Gastrocnemius medialis (tissue), 4 donors: Measurements from ENCODE around the gene GNB1L. TPM values are rescaled to one million over a fixed set of nuclear protein-coding genes. Genes with fewer than 3 reads are reported as not detected.

ENCODE experiments used
- ATAC-seq, 2 donors: fragments of 150-250 bp; one replicate each; pipeline ENCODE4 v1.9.1; 2016
- DNase-seq, 2 donors: peaks; one replicate each; pipeline ENCODE4 v3.0.0-alpha.2; 2019
- H3K27ac ChIP-seq, 4 donors: fragments of 200-600 bp; sonication (generic); 1 replicate in 1 of 4; 2 replicates in 3 of 4; pipeline ENCODE4 v1.5.1; 2016 to 2018; ENCODE audit warnings: mild to moderate bottlenecking in 2 of 4, moderate library complexity in 1 of 4
- H3K27me3 ChIP-seq, 3 donors: fragments of 200-600 bp; sonication (generic) in 2 of 3; 1 replicate in 1 of 3; 2 replicates in 2 of 3; pipeline versions ENCODE4 v1.5.1 to v1.6.0; 2016 to 2019; ENCODE audit warnings: mild to moderate bottlenecking in 1 of 3, moderate library complexity in 1 of 3
- H3K36me3 ChIP-seq, 2 donors: fragments of 200-600 bp; sonication (generic) in 1 of 2; one replicate each; pipeline ENCODE4 v1.5.1; 2017 to 2018
- H3K4me1 ChIP-seq, 2 donors: fragments of 200-600 bp; sonication (generic) in 1 of 2; one replicate each; pipeline ENCODE4 v1.5.1; 2016 to 2017; ENCODE audit warnings: mild to moderate bottlenecking in 2 of 2
- H3K4me3 ChIP-seq, 4 donors: fragments of 200-600 bp; sonication (generic) in 3 of 4; 1 replicate in 1 of 4; 2 replicates in 3 of 4; pipeline ENCODE4 v1.5.1; 2016 to 2019; ENCODE audit warnings: mild to moderate bottlenecking in 2 of 4
- H3K9me3 ChIP-seq, 3 donors: fragments of 200-600 bp; sonication (generic) in 2 of 3; 1 replicate in 1 of 3; 2 replicates in 2 of 3; pipeline ENCODE4 v1.5.1; 2016 to 2019
- CTCF ChIP-seq, 5 experiments: fragments of 450-650 bp in 3 of 5; fragments of 200-600 bp in 2 of 5; sonication (generic) in 2 of 5; IDR thresholded peaks in 4 of 5; conservative IDR thresholded peaks in 1 of 5; 1 replicate in 4 of 5; 2 replicates in 1 of 5; pipeline ENCODE4 v1.5.1; 2016 to 2019; ENCODE audit warnings: antibody characterized with exemption in 5 of 5, mild to moderate bottlenecking in 3 of 5, moderate library complexity in 3 of 5
- POLR2A ChIP-seq, 2 donors: fragments of 450-650 bp; IDR thresholded peaks; one replicate each; pipeline ENCODE4 v1.6.1; 2017; ENCODE audit warnings: antibody characterized with exemption in 2 of 2, mild to moderate bottlenecking in 2 of 2, moderate library complexity in 2 of 2
- in situ Hi-C, 4 donors: fragments of 200-750 bp; cut with MboI; loops; one replicate each; pipeline versions ENCODE4 v1.15.0 to v1.8.0; 2017; ENCODE audit warnings: low sequenced_read_pairs in 4 of 4
- intact Hi-C: fragments of 100-400 bp; cut with DNase I; formaldehyde crosslinking; loops from one replicate; pipeline ENCODE4 v1.15.1; 2023; ENCODE audit warnings: low total_unique reads
- total RNA-seq, 4 donors: library from RNA; depleted of rRNA; stranded (reverse); fragments of >200 nt; gene quantifications; one replicate each; pipeline versions ENCODE4 v1.1.0 to v1.2.3, GENCODE V29; 2016

The GNB1L gene
- total RNA-seq, 4 donors from 2014 or later: 4.4 to 9.6 (median 6.7) TPM

- H3K4me3 ChIP-seq: no peak overlapping the region
- ATAC-seq (no peak), DNase-seq (no peak)
- no peaks in the 10 kb centered on the region for H3K36me3 ChIP-seq
- no peaks in the 10 kb centered on the region for H3K9me3 ChIP-seq
- intact Hi-C loops (no loop called here), in situ Hi-C loops (no loop called here)
- peaks cover 30 to 40% (median 38%) of the 10 kb centered on the region in 3 donors for H3K27me3 ChIP-seq
- H3K4me1 ChIP-seq: peaks cover 4% of the 10 kb centered on the region in 2 donors
- H3K27ac ChIP-seq: no peak overlapping the region
- TF ChIP-seq POLR2A (IDR thresholded peaks at IDR 0.05) (no peak), CTCF (IDR thresholded peaks at IDR 0.05 in 4 of 5, conservative IDR thresholded peaks at IDR 0.05 in 1 of 5) (no peak)
Observed at GRCh38 chr22:19755145-19755710, 99.4 kb downstream of the GNB1L start.

- TF ChIP-seq POLR2A (IDR thresholded peaks at IDR 0.05): no peak
- no peak for TF ChIP-seq CTCF (IDR thresholded peaks at IDR 0.05 in 4 of 5, conservative IDR thresholded peaks at IDR 0.05 in 1 of 5)
- no peak for ATAC-seq
- H3K4me1 ChIP-seq: peaks cover 4 to 5% of the 10 kb centered on the region in 2 donors
- no peak for DNase-seq
- no peaks in the 10 kb centered on the region for H3K36me3 ChIP-seq
- no peak overlapping the region for H3K4me3 ChIP-seq
- H3K27me3 ChIP-seq: peaks cover 29 to 35% (median 35%) of the 10 kb centered on the region in 3 donors
- in situ Hi-C loops (no loop called here), intact Hi-C loops (no loop called here)
- no peak overlapping the region for H3K27ac ChIP-seq
- H3K9me3 ChIP-seq: no peaks in the 10 kb centered on the region
Observed at GRCh38 chr22:19754701-19755144, 100.0 kb downstream of the GNB1L start.

- peaks cover 4 to 11% of the 10 kb centered on the region in 2 donors for H3K4me1 ChIP-seq
- no peak for ATAC-seq
- DNase-seq: no peak
- H3K27ac ChIP-seq: no peak overlapping the region
- no peaks in the 10 kb centered on the region for H3K36me3 ChIP-seq
- in situ Hi-C loops (no loop called here), intact Hi-C loops (no loop called here)
- H3K9me3 ChIP-seq: no peaks in the 10 kb centered on the region
- H3K27me3 ChIP-seq: peaks cover 25 to 33% (median 29%) of the 10 kb centered on the region in 3 donors
- TF ChIP-seq CTCF (IDR thresholded peaks at IDR 0.05 in 4 of 5, conservative IDR thresholded peaks at IDR 0.05 in 1 of 5) (no peak), POLR2A (IDR thresholded peaks at IDR 0.05) (no peak)
- H3K4me3 ChIP-seq: no peak overlapping the region
Observed at GRCh38 chr22:19753996-19754700, 100.5 kb downstream of the GNB1L start.

GRCh38 chr22:19753090-19753842 lies 101.4 kb downstream of the GNB1L start:
- in situ Hi-C loops (no loop called here), intact Hi-C loops (no loop called here)
- no peak overlapping the region for H3K27ac ChIP-seq
- DNase-seq: no peak
- peaks cover 25 to 33% (median 25%) of the 10 kb centered on the region in 3 donors for H3K27me3 ChIP-seq
- TF ChIP-seq POLR2A (IDR thresholded peaks at IDR 0.05) (no peak), CTCF (IDR thresholded peaks at IDR 0.05 in 4 of 5, conservative IDR thresholded peaks at IDR 0.05 in 1 of 5) (no peak)
- ATAC-seq: no peak
- no peaks in the 10 kb centered on the region for H3K9me3 ChIP-seq
- H3K36me3 ChIP-seq: no peaks in the 10 kb centered on the region
- no peak overlapping the region for H3K4me3 ChIP-seq
- H3K4me1 ChIP-seq: peaks cover 4 to 16% of the 10 kb centered on the region in 2 donors
